HG02840 (cell line): Measurements from ENCODE around the gene CMSS1.

ENCODE experiments used
- ATAC-seq: cut with Tn5 transposase; IDR thresholded peaks from one replicate; pipeline ENCODE4 v1.9.1; 2021; ENCODE audit warnings: mild to moderate bottlenecking, moderate library complexity, moderate number of reproducible peaks; ENCODE audit not compliant: unreplicated experiment, low FRiP score

The CMSS1 gene

GRCh38 chr3:99896482-99896881 lies 78.8 kb downstream of the CMSS1 start:
- ATAC-seq: no peak

GRCh38 chr3:99899603-99900002 lies 81.9 kb downstream of the CMSS1 start:
- no peak for ATAC-seq

DNA sequence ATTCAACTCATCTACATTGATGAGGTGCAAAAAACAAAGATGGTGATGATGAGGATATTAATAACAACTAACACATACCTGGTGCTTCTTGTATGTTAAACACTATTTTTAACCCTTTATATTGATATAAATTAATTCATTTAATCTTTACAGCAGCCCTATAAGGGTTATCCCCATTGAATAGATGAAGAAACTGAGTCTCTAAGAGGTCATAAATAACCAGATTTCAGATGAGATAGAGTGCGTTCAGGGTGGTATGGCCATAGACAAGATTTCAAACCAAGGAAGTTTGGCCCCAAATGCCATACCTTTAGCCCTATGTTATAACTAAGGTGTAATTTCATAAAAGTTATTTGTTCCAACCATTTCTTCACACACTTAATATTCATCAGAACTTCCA lies 82.6 kb downstream of the CMSS1 start:
- no peak for ATAC-seq

- ATAC-seq: no peak
Measured at GRCh38 chr3:99901200-99901926, 83.7 kb downstream of the CMSS1 start.

DNA sequence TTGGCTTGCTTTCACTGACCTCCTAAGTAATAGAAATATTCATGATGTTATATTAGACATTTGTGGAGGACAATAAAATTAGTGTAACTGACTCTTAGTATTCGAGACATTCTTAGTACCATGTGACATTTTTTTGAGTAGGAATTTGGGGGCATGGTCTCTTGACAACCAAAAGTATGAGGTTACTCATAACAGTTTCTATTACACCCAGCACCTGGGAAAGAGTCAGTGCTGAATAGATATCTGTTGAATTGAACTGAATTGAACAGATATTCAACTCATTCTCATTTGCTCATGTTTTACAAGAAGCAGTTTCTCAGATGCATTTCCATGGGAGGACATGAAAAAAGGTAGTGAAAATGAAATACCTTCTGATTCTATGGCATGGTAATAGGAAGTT lies 84.4 kb downstream of the CMSS1 start:
- ATAC-seq: no peak

GRCh38 chr3:99903869-99904268 lies 86.2 kb downstream of the CMSS1 start:
- no peak for ATAC-seq

GRCh38 chr3:99907959-99908544 lies 90.4 kb downstream of the CMSS1 start:
- no peak for ATAC-seq

DNA sequence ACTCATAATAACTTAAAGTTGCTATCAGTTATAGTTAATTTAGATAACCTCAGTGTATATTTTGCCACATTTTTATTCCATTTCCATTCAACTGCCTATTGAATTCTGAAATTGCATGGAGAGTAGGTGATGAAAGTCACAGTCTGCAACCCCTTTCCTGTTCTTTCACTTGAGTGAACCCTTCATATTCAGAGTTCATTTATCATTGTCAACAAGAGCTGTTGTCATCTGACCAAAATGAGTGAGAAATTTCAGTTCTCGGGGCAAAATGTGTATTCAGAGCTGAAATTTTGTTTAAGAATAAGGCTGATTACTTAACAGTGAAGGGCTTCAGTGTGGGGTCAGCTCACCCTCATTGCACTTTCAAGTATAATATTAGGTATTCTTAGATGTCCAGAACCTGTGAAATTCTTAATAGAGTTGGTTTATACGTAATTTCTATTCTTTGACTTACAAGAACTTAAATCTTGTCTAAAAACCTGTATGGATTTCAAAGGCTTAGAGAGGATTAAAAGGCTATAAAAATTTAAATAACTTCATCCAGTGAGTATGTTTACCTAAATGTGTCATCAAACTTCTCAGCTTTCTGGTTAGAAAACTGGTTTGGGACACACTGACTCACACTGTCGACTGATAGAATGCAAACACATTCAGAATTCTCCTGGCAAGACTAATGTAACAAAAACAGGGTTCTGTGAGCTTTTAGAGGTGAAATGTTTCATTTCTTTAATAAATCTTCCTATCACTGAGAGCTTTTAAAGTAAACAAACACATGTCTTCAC lies 92.2 kb downstream of the CMSS1 start:
- ATAC-seq: no peak

GRCh38 chr3:99910752-99911290 lies 93.2 kb downstream of the CMSS1 start:
- ATAC-seq: no peak

- ATAC-seq: no peak
Measured at GRCh38 chr3:99911433-99911832, 93.8 kb downstream of the CMSS1 start.

DNA sequence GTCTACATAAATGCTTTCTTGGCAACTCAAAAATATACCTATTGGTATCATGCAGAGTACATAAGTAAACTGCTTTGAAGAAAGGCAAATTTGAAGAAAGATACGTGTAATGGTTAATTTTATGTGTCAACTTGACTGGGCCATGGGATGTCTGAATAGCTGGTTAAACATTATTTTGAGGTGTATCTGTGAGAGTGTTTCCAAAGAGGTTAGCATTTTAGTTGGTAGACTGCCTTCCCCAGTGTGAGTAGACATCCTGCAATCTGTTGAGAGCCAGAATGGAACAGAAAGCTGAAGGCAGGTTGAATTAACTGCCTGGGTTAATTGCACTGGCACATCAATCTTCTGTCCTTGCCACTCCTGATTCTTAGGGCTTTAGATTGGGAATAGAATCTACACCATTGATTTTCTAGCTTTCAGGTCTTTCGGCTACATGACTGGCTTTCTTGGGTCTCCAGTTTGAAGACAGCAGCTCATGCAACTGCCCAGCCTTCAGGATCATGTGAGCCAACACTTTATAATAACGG lies 98.3 kb downstream of the CMSS1 start:
- ATAC-seq: no peak

GRCh38 chr3:99918715-99919114 lies 101.1 kb downstream of the CMSS1 start:
- ATAC-seq: no peak

DNA sequence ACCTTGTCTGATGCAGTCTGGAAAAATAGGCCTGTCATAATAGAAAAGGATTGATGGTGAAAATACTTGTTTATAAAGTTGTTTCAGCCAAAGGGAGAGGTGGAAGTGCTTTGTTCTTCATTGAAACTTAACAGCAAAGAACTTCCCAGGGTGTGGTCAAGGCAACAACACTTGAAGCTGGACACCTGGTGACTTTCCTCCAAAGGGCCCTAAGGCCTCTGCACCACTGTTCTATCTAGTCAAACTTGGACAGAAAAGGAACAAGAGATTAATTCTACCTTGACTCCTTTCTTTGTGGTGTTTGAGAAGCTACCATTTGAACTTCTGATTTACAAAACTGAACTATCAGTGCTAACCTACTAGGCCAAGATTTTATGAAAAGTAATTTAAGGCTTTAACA lies 102.0 kb downstream of the CMSS1 start:
- ATAC-seq: no peak

- no peak for ATAC-seq
Measured at GRCh38 chr3:99920481-99921376, 103.1 kb downstream of the CMSS1 start.

DNA sequence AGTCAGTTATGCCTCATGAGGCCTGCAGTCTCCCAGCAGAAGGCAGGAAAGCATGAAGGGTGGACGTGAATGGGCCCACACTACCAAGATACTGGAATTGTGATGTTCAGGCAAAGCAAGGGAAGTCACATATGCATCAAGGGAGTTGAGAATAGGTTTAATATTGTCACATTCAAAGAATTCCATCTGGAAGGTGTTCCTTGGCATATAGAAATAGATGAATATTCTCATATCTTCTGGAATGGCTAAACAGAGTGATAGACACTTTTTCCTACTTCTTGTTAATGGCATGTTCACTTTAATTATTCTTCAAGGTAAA lies 103.7 kb downstream of the CMSS1 start:
- no peak for ATAC-seq

DNA sequence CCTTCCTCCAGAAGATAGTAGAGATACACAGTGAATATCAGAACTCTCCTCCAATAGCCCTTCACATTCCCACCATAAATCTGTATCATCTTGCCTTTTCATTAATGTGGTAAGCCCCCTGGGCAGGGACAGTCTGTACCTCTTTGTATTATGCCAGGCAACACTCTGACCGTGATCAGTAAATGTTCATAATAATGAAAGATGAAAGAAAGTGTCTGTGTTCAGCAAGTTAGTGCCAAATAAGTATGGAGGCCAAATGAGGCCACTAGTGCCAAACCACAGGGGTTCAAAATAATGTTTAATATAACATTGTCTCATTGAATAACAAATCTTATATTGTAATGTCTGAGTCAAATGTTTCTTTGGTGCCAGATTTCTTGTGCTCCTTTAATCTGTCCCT lies 104.3 kb downstream of the CMSS1 start:
- ATAC-seq: no peak

GRCh38 chr3:99923873-99924272 lies 106.2 kb downstream of the CMSS1 start:
- no peak for ATAC-seq

DNA sequence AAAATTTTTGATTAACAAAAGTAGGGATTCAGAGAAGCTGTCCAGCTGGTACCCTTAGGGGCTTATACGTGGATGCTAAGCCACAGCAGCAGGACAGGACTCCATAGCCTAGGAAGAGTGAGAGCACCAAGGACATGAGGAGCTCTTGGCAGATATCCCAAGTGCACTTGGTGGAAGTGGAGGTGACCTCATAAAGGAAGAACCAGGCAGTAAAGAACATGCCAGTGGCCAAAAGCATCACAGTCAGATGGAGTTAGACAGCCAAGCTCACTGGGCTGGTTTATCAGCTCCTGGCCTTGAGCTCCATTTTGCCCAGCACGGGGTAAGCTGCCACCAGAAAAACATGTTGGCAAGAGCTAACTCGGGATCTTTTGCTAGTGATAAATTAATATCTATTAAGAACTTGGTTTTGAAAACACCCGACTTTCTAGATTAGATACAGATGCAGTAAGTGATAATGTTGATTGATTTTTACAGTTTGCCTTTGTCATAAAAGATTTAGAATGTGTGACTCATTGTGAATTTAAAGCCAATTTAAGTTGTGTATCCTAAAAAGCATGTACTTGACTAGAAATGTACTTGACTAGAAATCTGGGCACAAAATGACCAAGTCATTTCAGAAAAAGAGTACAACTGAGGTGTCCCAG lies 108.0 kb downstream of the CMSS1 start:
- ATAC-seq: no peak

- no peak for ATAC-seq
Measured at GRCh38 chr3:99927671-99928457, 110.2 kb downstream of the CMSS1 start.
